Measurements from ENCODE around the gene CLDN24.

CLDN24 gene

GRCh38 chr4:183330841-183331240, 8.6 kb upstream of the CLDN24 start:
- H3K27ac ChIP-seq, result no peak overlapping the region
- H3K27me3 ChIP-seq (replicated peaks), result no peaks in the 10 kb centered on the region
- DNase-seq, result no peak
- TF ChIP-seq CTCF (IDR thresholded peaks at IDR 0.05; ENCODE audit: low read depth, low read length, missing control alignments), result no peak
- H3K36me3 ChIP-seq (replicated peaks), result no peaks in the 10 kb centered on the region
- in situ Hi-C loops (cut with HindIII; ENCODE audit: low pct_ligation_motif_present, low sequenced_read_pairs), result no loop called here
- no peak overlapping the region for H3K4me3 ChIP-seq (ENCODE audit: low read depth, low read length)

GRCh38 chr4:183329954-183330742, 7.9 kb upstream of the CLDN24 start:
- no peak for DNase-seq
- in situ Hi-C loops (cut with HindIII; ENCODE audit: low pct_ligation_motif_present, low sequenced_read_pairs), result no loop called here
- no peaks in the 10 kb centered on the region for H3K27me3 ChIP-seq (replicated peaks)
- no peak overlapping the region for H3K4me3 ChIP-seq (ENCODE audit: low read depth, low read length)
- H3K36me3 ChIP-seq (replicated peaks), result no peaks in the 10 kb centered on the region
- TF ChIP-seq CTCF (IDR thresholded peaks at IDR 0.05; ENCODE audit: low read depth, low read length, missing control alignments), result no peak
- no peak overlapping the region for H3K27ac ChIP-seq

GRCh38 chr4:183329244-183329643, 7.0 kb upstream of the CLDN24 start:
- H3K27ac ChIP-seq, result no peak overlapping the region
- H3K27me3 ChIP-seq (replicated peaks), result no peaks in the 10 kb centered on the region
- no peak for DNase-seq
- no peak overlapping the region for H3K4me3 ChIP-seq (ENCODE audit: low read depth, low read length)
- no peaks in the 10 kb centered on the region for H3K36me3 ChIP-seq (replicated peaks)
- in situ Hi-C loops (cut with HindIII; ENCODE audit: low pct_ligation_motif_present, low sequenced_read_pairs), result no loop called here
- TF ChIP-seq CTCF (IDR thresholded peaks at IDR 0.05; ENCODE audit: low read depth, low read length, missing control alignments), result no peak

- H3K27me3 ChIP-seq (replicated peaks), result no peaks in the 10 kb centered on the region
- H3K27ac ChIP-seq, result no peak overlapping the region
- TF ChIP-seq CTCF (IDR thresholded peaks at IDR 0.05; ENCODE audit: low read depth, low read length, missing control alignments), result no peak
- DNase-seq, result peak; percentile 56
- H3K36me3 ChIP-seq (replicated peaks), result no peaks in the 10 kb centered on the region
- no peak overlapping the region for H3K4me3 ChIP-seq (ENCODE audit: low read depth, low read length)
- in situ Hi-C loops (cut with HindIII; ENCODE audit: low pct_ligation_motif_present, low sequenced_read_pairs), result no loop called here
These were observed 6.6 kb upstream of the CLDN24 start for GRCh38 chr4:183328832-183329231.

GRCh38 chr4:183327827-183328226, 5.6 kb upstream of the CLDN24 start:
- Histone ChIP-seq H3K27me3 (replicated peaks) (no peaks in the 10 kb centered on the region), H3K27ac (no peak overlapping the region)
- in situ Hi-C loops (cut with HindIII; ENCODE audit: low pct_ligation_motif_present, low sequenced_read_pairs), result no loop called here

More at GRCh38 chr4:183327827-183328226, 5.6 kb upstream of the CLDN24 start:
- no peak for DNase-seq
- no peak for TF ChIP-seq CTCF (IDR thresholded peaks at IDR 0.05; ENCODE audit: low read depth, low read length, missing control alignments)
- H3K36me3 ChIP-seq (replicated peaks), result no peaks in the 10 kb centered on the region
- H3K4me3 ChIP-seq (ENCODE audit: low read depth, low read length), result no peak overlapping the region
